Neural progenitor cell (in vitro differentiated cells): ENCODE measurements around the gene MORN1. TPM values are rescaled to one million over a fixed set of nuclear protein-coding genes. Genes with fewer than 3 reads are reported as not detected.
A peak's percentile ranks its signal among the peaks of the same experiment; 100 is the strongest.

ENCODE experiments used
- DNase-seq: peaks from one replicate; pipeline ENCODE4 v3.0.0-alpha.2; 2016; ENCODE audit warnings: low spot score
- H2AFZ ChIP-seq: fragments of 200-600 bp; sonication (generic); replicated peaks from 2 replicates; pipeline ENCODE4 v1.6.1; 2016; ENCODE audit warnings: antibody characterized with exemption
- H3F3A ChIP-seq: fragments of 200-600 bp; sonication (generic); 2 replicates; pipeline ENCODE4 v1.6.1; 2016; ENCODE audit warnings: antibody characterized with exemption, low read depth
- H3K27ac ChIP-seq: fragments of 200-600 bp; sonication (generic); 2 replicates; pipeline ENCODE4 v1.5.1; 2016; ENCODE audit warnings: mild to moderate bottlenecking
- H3K27me3 ChIP-seq: fragments of 200-600 bp; sonication (generic); 2 replicates; pipeline ENCODE4 v1.6.1; 2016; ENCODE audit warnings: mild to moderate bottlenecking, moderate library complexity
- H3K36me3 ChIP-seq: fragments of 200-600 bp; sonication (generic); 2 replicates; pipeline ENCODE4 v1.5.1; 2016
- H3K4me1 ChIP-seq: fragments of 200-600 bp; sonication (generic); 2 replicates; pipeline ENCODE4 v1.6.1; 2016; ENCODE audit warnings: mixed run types
- H3K4me2 ChIP-seq: fragments of 200-600 bp; sonication (generic); 2 replicates; pipeline ENCODE4 v1.6.1; 2016
- H3K4me3 ChIP-seq: fragments of 200-600 bp; sonication (generic); 2 replicates; pipeline ENCODE4 v1.5.1; 2016
- H3K79me2 ChIP-seq: fragments of 200-600 bp; sonication (generic); 2 replicates; pipeline ENCODE4 v1.6.1; 2016; ENCODE audit warnings: low read depth
- H3K9ac ChIP-seq: fragments of 200-600 bp; sonication (generic); 2 replicates; pipeline ENCODE4 v1.6.1; 2016
- H3K9me3 ChIP-seq: fragments of 200-600 bp; sonication (generic); 2 replicates; pipeline ENCODE4 v1.5.1; 2016; ENCODE audit warnings: low read depth
- H4K20me1 ChIP-seq: fragments of 200-600 bp; sonication (generic); 2 replicates; pipeline ENCODE4 v1.6.1; 2016; ENCODE audit warnings: low read depth
- H3K27ac Mint-ChIP-seq: 3 replicates; pipeline ENCODE4 v1.8.0; 2021; ENCODE audit warnings: mixed read lengths
- H3K27me3 Mint-ChIP-seq: 2 replicates; pipeline ENCODE4 v1.8.0; 2022; ENCODE audit warnings: low read depth, mild to moderate bottlenecking, inconsistent platforms, moderate library complexity, mixed read lengths; ENCODE audit not compliant: insufficient read depth
- H3K36me3 Mint-ChIP-seq: 3 replicates; pipeline ENCODE4 v1.8.0; 2021; ENCODE audit warnings: mixed read lengths
- H3K4me1 Mint-ChIP-seq: 3 replicates; pipeline ENCODE4 v1.8.0; 2021; ENCODE audit warnings: mixed read lengths
- H3K4me3 Mint-ChIP-seq: 3 replicates; pipeline ENCODE4 v1.8.0; 2021; ENCODE audit warnings: mild to moderate bottlenecking, moderate library complexity, mixed read lengths
- H3K9me3 Mint-ChIP-seq: 3 replicates; pipeline ENCODE4 v1.8.0; 2020; ENCODE audit warnings: mixed read lengths
- EZH2 ChIP-seq: fragments of 200-600 bp; sonication (generic); IDR thresholded peaks from 2 replicates; pipeline ENCODE4 v1.6.1; 2017; ENCODE audit warnings: antibody characterized with exemption, mild to moderate bottlenecking, moderate library complexity
- EZH2phosphoT487 ChIP-seq: fragments of 200-600 bp; sonication (generic); IDR thresholded peaks from 2 replicates; pipeline ENCODE4 v1.6.1; 2017; ENCODE audit warnings: antibody characterized with exemption
- total RNA-seq: library from RNA; depleted of rRNA; stranded (reverse); fragments of >200 nt; gene quantifications from 2 replicates; pipeline ENCODE4 v1.2.3, GENCODE V29; 2015; ENCODE audit warnings: low replicate concordance
- TF ChIP-seq, protein P1 (sequence below): fragments of 200-600 bp; sonication (generic); IDR thresholded peaks from 2 replicates; pipeline ENCODE4 v1.5.1; 2017; ENCODE audit warnings: antibody characterized with exemption, mild to moderate bottlenecking

The MORN1 gene
- total RNA-seq, 1 donor from 2014 or later, result 7.0 TPM

DNA sequence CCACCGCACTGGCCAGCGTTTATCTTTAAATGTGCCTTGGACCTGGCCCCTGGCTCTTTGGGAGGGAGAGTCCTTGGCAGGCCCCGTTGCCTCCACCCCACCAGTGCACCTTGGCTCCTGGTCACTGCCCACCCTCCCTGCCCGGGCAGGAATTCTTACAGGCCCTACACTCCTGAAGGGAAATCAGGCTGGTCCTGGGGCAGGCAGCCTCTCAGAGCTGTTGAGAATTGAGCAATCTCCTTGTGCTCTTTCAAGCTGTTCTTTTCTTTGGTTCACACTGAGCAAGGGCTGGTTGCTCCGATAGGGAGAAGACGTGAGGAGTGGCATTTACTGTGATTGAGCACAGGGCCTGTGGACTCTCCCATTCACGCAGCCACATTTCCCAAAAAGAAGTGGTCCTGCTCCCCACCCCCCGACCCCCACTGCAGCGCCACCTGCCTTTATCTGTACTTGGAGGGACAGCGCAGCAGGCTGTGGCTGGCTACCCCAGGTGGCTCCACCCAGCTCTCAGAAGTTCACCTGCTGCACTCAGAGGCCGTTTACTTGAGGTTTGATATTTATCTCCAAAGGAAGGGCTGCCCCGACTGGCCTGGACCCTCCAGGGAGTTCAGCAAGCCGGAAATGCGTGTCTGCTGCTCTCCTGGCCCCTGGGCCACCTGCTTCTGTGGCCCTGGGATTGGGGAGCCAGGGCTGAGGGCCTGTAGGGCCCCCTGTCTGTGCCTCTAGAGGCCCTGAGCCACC lies 115.4 kb downstream of the MORN1 start:
- Histone ChIP-seq H3K4me1 (peaks cover 63% of the 10 kb centered on the region), H4K20me1 (peaks cover 82% of the 10 kb centered on the region), H3K79me2 (peaks cover 92% of the 10 kb centered on the region), H3K9me3 (no peaks in the 10 kb centered on the region), H3K27ac (no peak overlapping the region), H3K36me3 (no peaks in the 10 kb centered on the region), H3K4me3 (no peak overlapping the region), H3F3A (peaks cover 43% of the 10 kb centered on the region), H3K4me2 (peak overlapping the region; percentile 0), H2AFZ (no peak overlapping the region), H3K9ac (no peak overlapping the region), H3K27me3 (no peaks in the 10 kb centered on the region)
- peaks cover 15% of the 10 kb centered on the region for H3K36me3 Mint-ChIP-seq
- H3K9me3 Mint-ChIP-seq, result peaks cover 10% of the 10 kb centered on the region
- TF ChIP-seq EZH2, result no peak
- TF ChIP-seq, protein P1, sequence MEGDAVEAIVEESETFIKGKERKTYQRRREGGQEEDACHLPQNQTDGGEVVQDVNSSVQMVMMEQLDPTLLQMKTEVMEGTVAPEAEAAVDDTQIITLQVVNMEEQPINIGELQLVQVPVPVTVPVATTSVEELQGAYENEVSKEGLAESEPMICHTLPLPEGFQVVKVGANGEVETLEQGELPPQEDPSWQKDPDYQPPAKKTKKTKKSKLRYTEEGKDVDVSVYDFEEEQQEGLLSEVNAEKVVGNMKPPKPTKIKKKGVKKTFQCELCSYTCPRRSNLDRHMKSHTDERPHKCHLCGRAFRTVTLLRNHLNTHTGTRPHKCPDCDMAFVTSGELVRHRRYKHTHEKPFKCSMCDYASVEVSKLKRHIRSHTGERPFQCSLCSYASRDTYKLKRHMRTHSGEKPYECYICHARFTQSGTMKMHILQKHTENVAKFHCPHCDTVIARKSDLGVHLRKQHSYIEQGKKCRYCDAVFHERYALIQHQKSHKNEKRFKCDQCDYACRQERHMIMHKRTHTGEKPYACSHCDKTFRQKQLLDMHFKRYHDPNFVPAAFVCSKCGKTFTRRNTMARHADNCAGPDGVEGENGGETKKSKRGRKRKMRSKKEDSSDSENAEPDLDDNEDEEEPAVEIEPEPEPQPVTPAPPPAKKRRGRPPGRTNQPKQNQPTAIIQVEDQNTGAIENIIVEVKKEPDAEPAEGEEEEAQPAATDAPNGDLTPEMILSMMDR, result no peak
- no peak for DNase-seq
- peak overlapping the region; percentile 63 for H3K27ac Mint-ChIP-seq
- peaks cover 5% of the 10 kb centered on the region for H3K27me3 Mint-ChIP-seq
- peaks cover 77% of the 10 kb centered on the region for H3K4me1 Mint-ChIP-seq
- no peak overlapping the region for H3K4me3 Mint-ChIP-seq

DNA sequence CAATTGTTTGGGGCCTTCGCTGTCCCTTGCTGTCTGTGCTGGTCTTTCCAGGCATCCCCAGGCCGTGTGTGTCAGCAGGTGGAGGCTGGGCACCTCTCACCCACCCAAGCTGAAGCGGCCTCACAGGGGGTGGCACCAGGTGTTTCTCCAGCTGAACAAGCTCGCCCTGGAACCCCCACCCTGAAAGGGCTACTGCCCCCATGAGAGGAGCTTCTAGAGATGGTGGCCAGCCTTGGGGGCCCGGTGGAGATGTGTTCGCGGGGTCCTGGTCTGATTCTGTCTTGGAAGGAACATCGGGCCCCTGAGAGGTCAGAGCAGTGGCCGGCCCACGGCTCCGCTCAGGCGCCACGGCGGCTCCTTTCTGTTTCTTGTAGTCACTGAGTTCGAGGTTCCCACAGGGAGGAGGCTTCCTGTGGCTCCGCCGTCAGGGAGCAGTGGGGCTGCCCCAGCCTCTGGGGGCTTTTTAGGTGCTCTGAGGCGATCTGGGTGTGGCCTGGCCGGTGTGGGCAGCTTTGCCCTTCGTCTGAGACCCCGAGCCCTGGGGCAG lies 116.4 kb downstream of the MORN1 start:
- Histone ChIP-seq H3K79me2 (peaks cover 99% of the 10 kb centered on the region), H3K27ac (no peak overlapping the region), H4K20me1 (peaks cover 92% of the 10 kb centered on the region), H3K9ac (no peak overlapping the region), H3F3A (peaks cover 53% of the 10 kb centered on the region), H2AFZ (no peak overlapping the region), H3K4me1 (peaks cover 73% of the 10 kb centered on the region), H3K27me3 (no peaks in the 10 kb centered on the region), H3K4me3 (no peak overlapping the region), H3K9me3 (no peaks in the 10 kb centered on the region), H3K36me3 (no peaks in the 10 kb centered on the region), H3K4me2 (no peak overlapping the region)
- Mint-ChIP-seq H3K4me3 (no peak overlapping the region), H3K4me1 (peaks cover 84% of the 10 kb centered on the region), H3K9me3 (peaks cover 10% of the 10 kb centered on the region), H3K27ac (peak overlapping the region; percentile 63), H3K27me3 (peaks cover 5% of the 10 kb centered on the region), H3K36me3 (peaks cover 15% of the 10 kb centered on the region)
- no peak for DNase-seq
- no peak for TF ChIP-seq EZH2phosphoT487
- TF ChIP-seq, protein P1, result no peak
- no peak for TF ChIP-seq EZH2

DNA sequence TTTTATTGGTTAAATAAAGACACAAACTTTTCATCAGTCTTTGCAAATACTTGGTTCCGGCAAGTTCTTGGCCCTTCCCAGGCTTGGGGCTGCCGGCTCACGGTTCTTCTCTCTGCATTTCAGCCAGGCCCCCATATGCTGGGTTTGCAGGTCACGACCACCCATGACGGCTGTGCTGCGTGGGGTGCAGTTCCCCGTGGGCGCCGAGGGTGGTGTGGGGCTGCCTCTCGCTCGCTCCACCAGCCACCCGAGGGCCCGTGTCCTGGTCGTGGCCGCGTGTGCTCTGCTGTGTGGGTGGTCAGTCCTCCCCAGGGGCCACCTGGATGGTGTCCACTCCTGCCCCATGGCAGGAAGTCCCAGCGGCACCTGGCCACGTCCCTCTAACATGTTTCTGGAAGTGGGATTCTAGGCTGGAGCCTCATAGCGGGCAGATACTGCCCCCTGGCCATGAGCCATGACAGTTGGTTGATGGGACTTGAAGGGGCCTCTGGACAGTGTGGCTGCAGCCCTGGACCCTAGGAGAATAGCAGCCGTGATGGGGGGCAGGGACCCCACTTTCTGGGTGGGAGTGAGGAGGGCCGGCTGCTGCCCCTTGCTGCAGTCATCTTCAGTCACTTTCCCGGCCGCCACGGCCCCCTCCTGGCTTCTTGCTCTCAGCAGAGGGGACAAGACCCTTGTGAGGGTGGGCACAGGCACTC lies 117.0 kb downstream of the MORN1 start:
- Histone ChIP-seq H3K4me3 (no peak overlapping the region), H3K36me3 (no peaks in the 10 kb centered on the region), H3K79me2 (peaks cover 98% of the 10 kb centered on the region), H4K20me1 (peaks cover 98% of the 10 kb centered on the region), H3K4me2 (no peak overlapping the region), H2AFZ (no peak overlapping the region), H3K27ac (no peak overlapping the region), H3K9me3 (no peaks in the 10 kb centered on the region), H3K27me3 (no peaks in the 10 kb centered on the region), H3K4me1 (peaks cover 69% of the 10 kb centered on the region), H3F3A (peaks cover 52% of the 10 kb centered on the region), H3K9ac (no peak overlapping the region)
- Mint-ChIP-seq H3K27me3 (peaks cover 5% of the 10 kb centered on the region), H3K9me3 (peaks cover 7% of the 10 kb centered on the region), H3K36me3 (peaks cover 11% of the 10 kb centered on the region), H3K27ac (no peak overlapping the region), H3K4me1 (peaks cover 84% of the 10 kb centered on the region), H3K4me3 (peak overlapping the region; percentile 24)
- no peak for DNase-seq
- TF ChIP-seq, protein P1, result no peak
- no peak for TF ChIP-seq EZH2
- no peak for TF ChIP-seq EZH2phosphoT487
